Coronary artery (tissue), 2 donors: Measurements from ENCODE around the gene SPTBN1.

Experiments used
- DNase-seq: peaks from one replicate; pipeline ENCODE4 v3.0.0-alpha.2; 2017; ENCODE audit warnings: low spot score
- H3K27ac ChIP-seq, 2 donors: fragments of 200-600 bp; sonication (generic); one replicate each; pipeline ENCODE4 v1.5.1; 2016 to 2019
- H3K4me3 ChIP-seq: fragments of 200-600 bp; sonication (generic); 2 replicates; pipeline ENCODE4 v1.5.1; 2016; ENCODE audit warnings: mild to moderate bottlenecking, moderate library complexity
- CTCF ChIP-seq: fragments of 200-600 bp; sonication (generic); IDR thresholded peaks from one replicate; pipeline ENCODE4 v1.5.1; 2019; ENCODE audit warnings: antibody characterized with exemption

Gene SPTBN1

GRCh38 chr2:54678719-54679118 is 222.6 kb downstream of the SPTBN1 start:
- no peak for TF ChIP-seq CTCF
- Histone ChIP-seq H3K27ac (no peak overlapping the region), H3K4me3 (no peak overlapping the region)
- DNase-seq = no peak

GRCh38 chr2:54680397-54681041 is 224.4 kb downstream of the SPTBN1 start:
- Histone ChIP-seq H3K27ac (no peak overlapping the region), H3K4me3 (no peak overlapping the region)
- no peak for DNase-seq
- TF ChIP-seq CTCF = no peak

GRCh38 chr2:54681416-54681815 is 225.3 kb downstream of the SPTBN1 start:
- no peak overlapping the region for H3K27ac ChIP-seq
- no peak overlapping the region for H3K4me3 ChIP-seq
- no peak for DNase-seq
- TF ChIP-seq CTCF = no peak

GRCh38 chr2:54683596-54683995 is 227.5 kb downstream of the SPTBN1 start:
- no peak for TF ChIP-seq CTCF
- Histone ChIP-seq H3K4me3 (no peak overlapping the region), H3K27ac (no peak overlapping the region)
- DNase-seq = no peak

- TF ChIP-seq CTCF = no peak
- no peak overlapping the region for H3K4me3 ChIP-seq
- H3K27ac ChIP-seq = no peak overlapping the region
- no peak for DNase-seq
Measured at GRCh38 chr2:54685263-54685775, 229.2 kb downstream of the SPTBN1 start.

GRCh38 chr2:54687595-54688152 is 231.5 kb downstream of the SPTBN1 start:
- no peak for TF ChIP-seq CTCF
- no peak for DNase-seq
- no peak overlapping the region for H3K4me3 ChIP-seq
- H3K27ac ChIP-seq = no peak overlapping the region
